Anterior cingulate cortex (tissue), 58 donors: Measurements from ENCODE around the gene KMT5B.

Source experiments
- DNase-seq, 58 donors: peaks; one replicate each; lab custom pipeline; 2025; lab: John Stamatoyannopoulos, UW

KMT5B gene

DNA sequence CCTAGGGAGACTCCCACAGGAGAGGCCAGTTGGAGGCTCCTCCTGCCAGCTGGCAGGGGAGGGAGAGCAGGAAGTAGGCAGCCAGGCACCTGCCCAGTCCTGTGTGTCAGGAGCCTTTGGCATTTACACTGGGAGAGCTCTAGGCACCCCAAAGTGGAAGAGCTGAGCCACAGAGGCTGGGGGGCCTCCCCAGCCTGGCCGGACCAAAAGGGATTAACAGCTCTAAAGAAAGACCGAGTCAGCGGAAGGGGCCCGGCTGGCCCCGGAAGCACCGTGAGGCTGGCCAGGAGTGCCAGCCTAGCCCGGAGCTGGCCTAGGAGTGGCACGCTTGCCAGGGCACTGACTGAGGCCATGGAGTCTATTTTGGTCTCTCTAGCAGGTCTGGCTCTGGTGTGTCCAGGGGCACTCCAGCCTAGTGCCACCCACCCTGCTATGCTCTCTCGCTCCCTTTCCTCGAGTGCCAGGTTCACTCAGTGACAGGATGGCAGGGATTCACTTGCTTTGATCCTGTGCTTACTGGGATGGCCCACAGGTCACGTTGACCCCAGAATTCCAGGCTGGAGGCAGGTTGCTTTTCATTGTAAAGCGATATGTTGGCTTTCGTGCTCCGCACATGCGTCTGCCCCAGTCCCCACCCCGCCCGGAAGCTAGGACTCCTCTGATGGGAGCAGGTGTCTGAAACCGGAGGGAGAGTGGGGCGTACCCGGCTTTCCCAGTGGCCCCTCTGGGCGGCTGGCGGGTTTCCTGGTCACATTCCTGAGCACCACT lies 3.3 kb upstream of the KMT5B start:
- no peak for DNase-seq

DNA sequence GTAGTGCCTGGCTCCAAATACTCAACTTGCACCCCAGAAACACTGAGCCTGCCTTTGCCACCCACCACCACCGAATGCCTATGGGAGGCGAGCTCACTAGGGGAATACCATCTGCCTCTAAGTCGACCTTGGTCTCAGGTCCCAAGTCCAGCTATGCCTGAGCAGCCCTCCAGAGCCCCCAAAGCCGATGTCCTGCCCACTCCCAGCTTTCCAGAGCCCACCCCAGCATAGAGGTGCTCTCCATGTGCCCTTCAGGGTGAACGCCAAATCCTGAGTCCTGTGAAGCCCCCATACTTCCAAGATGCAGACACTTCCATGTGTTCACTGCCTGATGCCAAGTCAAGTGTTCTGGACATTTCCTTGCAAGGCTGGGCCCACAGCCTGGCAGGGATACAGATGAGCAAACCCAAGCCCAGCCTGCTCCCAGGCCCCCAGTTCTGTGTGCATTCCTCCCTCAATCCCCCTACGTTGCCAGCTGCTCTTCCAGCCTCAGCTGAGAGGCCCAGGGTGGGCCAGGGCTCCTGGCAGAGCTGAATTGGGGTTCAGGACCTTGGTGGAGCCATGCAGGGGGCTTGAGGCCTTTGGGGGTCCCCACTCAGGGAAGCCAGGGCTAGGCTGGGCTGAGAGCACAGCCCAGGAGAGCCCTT lies 2.6 kb upstream of the KMT5B start:
- DNase-seq, result no peak

DNA sequence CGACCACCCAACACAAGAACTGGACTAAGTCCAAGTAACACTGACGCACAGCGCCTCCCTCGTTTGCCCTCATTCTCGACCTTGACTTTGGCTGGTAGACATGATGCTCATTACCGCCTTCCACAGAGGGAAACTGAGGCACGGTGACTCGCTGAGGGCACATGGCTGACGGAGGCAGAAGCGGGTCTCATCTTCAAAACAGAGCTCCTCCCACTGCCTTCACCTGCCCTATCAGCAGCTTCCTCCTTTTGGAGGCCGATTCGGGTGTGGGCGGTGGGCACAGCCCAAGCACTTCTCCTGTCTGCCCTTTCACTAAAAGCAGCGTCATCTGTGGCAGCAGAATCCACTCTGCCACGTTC lies 2.0 kb upstream of the KMT5B start:
- DNase-seq, result peak in 9 of 58 donors; percentile 7 to 28 (median 16)

DNA sequence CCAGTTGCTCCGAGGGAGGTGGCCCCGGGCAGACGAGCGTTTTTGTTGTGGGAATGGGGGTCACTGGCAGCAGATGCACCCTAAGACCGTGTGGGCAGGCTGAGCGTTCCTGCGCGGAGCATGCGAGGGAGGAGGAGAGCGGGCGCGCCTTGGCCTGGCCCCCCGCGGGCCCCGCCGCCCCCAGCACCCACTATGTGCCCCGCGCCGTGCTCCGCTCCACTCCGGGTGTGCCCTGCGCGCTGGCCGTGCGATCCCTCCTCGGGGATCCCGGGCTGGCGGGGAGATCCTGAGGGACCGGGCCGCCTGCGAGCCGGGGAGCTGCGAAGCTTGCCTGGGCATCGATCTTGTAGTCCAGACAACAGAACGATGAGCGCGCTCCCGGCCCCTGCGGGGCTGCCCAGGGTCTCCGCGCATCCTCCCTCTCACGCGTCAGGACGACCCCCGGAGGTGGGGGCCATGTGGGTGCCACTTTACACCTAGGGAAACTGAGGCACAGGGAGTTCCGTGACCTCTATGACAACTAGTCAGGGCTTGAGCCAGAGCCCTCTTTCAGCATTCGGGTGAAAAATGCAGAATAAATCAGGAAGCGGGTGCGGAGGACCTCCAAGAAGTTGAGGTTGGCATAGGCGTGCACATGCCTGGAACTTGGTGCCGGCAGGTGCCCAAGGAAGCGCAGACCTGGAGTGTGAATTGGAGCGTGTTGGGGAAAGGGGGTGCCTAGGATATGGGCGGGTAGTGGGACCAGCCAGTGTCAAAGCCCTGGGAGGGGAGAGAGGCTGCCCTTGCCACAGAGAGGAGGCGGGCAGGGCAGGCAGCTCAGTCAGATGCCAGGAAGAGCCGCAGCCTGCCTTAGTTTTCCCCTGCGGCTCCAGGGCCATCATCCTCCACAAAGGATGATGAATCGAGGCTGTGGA lies 1.3 kb upstream of the KMT5B start:
- DNase-seq, result peak in 5 of 58 donors; percentile 9 to 62 (median 46)

DNA sequence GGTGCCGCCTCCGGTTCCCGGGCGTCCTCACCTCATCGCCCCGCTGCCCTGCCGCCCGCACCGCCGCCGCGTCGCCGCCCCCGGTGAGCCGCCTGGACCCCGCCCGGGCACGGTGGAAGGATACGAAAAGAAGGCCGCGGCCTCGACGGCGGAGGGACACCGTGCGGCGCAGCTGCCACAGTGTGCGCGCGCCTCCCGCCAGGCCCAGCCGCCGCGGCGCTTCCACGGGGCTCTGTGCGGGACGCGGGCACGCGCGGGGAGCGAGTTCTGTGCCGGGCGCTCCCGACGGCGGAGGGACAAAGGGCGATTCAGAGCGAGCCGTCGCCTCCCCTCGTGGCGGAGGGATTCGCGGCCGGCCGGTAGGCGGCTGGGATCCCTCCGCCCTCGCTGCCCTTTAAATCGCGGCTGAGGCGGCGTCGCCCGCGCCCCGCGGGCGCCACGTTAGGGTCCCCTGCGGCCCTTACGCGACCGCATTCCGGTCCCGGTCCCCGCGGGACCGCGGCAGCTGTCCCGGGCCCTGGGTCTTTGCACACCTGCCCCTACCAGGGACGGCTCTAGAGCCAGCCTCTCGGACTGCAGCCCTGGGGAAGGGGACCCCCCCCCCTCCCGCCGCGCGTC lies 568 bp upstream of the KMT5B start:
- peak in 56 of 58 donors; percentile 34 to 93 (median 81) for DNase-seq

DNA sequence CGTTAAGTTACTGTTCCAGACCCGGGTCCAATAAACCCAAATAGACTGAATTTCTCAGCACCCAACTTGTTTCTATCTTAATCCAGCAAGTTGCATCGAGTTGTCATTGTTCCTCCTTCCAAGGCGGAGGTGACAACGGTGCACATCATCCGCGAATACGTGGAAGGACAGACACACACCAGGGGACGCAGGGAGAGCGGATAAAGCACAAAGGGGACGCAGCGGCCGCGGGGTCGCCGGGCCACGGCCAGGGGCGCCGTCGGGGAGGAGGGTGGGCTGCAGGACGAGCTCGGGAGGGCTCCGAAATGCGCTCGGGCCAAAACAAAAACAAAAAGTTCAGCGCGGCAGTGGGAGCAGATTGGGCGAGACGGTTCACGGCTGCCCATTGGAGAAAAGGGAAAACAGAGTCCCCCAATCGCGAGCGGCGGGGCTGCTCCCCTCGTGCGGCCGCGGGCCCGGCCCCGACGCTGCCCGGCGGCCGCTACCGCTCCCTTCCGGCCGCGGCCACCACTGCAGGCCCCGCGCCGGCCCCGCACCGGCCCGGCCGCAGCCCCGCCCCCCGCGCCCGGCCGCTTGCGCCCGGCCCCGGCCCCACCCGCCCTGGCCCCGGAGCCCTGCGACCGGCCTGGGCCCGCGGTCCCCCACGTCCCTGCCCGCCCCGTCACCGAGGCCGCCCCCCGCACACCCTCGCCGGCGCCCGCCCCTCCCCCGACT lies 518 bp downstream of the KMT5B start:
- peak in 40 of 58 donors; percentile 14 to 75 (median 48) for DNase-seq

DNA sequence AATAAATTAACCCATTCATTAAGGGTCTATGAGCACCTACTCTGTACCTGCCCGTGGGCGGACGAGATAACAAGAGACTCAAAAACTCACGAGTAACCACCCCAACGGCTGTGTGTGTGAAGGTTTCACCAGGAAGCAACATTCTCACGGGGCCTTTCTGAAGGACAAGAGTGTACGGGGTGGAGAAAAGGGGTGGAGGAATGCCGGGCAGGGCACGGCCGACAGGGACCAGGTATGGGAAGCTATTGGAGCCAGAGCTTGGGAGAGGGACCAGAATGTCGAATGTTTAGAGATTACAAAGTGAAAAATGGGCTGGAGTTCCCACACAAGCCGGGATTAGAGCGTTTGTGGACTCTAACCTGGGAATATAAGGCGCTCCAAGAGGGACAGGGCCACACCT lies 1.6 kb downstream of the KMT5B start:
- DNase-seq, result no peak

DNA sequence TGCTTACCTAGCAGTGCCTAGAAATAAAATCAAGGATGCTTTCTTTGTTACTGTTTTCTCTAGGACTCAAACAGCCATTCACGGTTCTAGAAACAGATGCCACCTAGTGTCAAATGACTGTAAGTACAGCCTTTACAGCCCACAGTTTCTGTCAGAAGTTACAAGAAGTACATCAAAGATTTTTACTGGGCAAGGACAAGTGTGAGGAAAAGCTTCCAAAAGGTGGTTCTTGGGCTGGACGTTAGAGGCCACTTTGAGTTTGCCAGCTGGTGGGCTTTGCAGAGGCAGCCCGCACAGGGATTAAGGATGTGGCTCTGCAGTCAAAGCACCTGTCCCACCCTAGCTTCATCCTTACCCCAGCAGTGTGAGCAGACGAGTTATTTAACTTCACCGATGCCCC lies 6.9 kb downstream of the KMT5B start:
- peak in 2 of 58 donors; percentile 36 to 56 for DNase-seq

DNA sequence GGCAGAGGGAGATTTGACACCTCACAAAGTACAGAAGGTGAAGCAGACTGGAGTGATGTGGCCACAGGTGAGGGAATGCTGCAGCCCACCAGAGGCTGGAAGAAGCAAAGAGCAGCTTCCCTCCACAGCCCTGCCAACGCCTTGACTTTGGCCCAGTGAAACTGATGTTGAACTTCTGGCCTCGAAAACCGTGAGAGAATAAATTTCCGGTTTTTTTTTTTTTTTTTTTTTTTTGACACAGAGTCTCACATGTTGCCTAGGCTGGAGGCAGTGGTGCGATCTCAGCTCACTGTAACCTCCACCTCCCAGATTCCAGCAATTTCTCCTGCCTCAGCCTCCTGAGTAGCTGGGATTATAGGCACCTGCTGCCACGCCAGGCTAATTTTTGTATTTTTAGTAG lies 8.7 kb downstream of the KMT5B start:
- no peak for DNase-seq

DNA sequence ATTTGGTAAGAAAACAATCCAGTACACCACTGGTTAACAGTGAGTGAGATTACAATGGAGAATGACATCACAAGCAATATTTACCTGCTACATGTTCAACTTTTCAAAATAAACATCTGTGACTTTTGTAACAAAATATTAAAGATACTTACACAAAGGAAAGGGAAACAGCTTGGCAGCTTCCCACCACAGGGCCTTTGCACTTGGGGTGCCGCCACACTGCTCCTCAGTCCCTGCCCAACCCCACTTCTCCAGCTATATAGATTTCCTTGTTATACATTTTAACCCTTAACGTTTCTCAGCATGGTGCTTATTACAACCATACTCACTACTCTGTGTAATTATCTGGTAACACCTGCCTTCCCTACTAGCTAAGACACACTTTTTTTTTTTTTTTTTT lies 10.9 kb downstream of the KMT5B start:
- DNase-seq, result no peak

DNA sequence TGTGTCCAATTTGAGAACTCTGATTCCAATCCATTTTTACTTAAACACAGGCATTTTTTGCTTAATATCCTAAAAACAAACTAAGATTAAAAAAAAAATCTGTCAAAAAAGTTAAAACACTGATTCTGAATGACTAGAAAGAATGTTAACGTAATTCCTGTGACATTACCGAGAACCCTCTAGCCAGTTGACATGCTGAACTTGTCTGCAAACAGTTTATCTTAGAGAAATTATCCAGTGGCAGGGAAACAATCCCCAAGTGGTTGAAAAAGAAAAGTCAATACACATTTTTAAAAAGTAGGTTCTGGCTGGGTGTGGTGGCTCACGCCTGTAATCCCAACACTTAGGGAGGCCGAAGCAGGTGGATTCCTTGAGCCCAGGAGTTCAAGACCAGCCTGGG lies 11.6 kb downstream of the KMT5B start:
- DNase-seq, result no peak

DNA sequence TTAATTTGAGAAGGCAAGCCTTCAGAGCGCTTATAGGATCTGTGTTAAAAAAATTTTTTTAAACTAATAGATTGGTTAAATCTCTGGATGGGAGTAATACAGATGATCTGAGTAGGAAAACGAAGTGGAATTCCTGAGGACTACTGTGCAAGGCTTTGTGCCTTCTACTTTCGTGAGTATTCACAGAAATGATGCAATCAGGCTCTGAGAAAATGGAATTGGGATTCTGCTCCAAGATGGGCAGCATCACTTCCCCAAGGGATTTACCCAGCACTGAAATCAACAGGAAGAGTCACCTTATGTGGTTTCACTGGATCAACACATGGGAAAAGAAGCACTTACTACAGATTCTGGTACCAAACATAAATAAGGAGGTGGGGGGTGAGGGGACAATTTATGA lies 12.5 kb downstream of the KMT5B start:
- no peak for DNase-seq

DNA sequence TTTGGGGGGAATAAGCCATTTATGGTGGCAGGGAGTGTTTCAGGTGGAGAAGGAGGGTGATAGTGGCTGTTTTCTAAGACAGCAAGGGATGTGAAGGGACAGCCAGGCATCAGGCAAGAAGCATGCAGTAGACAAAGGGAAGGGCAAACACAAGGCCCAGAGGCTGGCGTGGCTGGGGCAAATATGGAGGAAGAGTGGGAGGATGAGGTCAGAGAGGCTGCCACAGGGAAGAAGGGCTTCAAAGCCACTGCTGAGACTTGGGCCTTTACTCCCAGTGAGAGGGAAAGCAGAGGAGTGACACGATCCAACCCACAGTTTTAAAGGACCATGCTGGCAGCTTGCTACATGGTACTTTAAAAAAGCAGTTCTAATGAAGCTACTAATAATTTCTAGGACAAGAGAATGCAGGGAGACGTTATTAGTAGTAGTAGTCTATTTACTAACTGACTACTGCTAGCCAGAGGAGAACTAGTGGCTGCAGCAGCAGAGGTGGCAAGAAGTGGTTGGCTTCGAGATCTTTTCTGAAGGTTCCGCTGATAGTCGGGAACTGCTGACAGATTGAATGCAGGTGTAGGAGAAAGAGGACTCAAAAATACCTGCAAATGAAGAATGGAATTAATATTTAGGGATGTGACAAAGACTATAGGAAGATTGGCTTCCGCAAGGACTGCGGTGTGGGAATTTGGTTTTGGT lies 13.7 kb downstream of the KMT5B start:
- DNase-seq, result no peak

DNA sequence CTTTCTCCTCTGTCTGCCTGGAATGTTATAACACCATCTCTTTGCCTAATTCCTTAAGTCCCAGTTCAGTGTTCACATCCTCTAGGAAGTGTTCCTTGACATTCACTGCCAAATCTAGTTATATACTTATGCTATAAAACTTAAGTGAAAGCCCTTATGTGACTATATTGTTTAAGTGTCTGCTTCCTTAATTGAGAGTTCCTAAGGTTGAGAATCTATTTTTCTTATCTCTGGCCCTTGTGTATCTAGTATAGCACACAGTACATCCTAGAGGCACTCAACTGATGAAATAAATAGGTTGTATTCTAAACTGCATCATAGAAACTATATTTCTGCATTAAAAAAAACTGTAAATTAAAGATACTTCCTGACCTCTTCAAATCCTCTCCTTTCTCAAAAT lies 16.9 kb downstream of the KMT5B start:
- DNase-seq, result no peak

DNA sequence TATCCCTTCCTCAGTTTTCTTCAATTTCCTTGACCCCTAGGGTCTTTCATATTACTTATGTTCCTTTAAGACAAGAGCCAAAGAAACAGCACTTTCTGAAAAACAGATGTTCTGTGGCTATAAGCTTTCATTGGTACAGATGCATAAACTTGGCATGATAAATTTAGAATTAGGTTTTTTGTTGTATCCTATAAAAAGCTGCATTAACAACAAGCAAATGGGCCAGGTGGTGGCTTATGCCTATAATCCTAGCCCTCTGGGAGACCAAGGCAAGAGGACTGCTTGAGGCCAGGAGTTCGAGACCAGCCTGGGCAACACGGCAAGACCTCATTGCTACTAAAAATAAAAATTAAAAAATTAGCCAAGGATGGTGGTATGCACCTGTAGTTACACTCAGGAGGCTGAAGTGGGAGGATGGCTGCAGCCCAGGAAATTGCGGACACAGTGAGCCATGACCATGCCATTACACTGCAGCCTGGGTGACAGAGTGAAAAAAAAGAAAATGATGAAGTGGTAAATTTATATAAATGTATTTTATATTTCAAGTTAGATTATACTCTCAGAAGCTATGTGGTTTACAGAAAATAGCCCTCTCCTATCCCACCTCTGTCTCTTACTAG lies 18.3 kb downstream of the KMT5B start:
- no peak for DNase-seq

DNA sequence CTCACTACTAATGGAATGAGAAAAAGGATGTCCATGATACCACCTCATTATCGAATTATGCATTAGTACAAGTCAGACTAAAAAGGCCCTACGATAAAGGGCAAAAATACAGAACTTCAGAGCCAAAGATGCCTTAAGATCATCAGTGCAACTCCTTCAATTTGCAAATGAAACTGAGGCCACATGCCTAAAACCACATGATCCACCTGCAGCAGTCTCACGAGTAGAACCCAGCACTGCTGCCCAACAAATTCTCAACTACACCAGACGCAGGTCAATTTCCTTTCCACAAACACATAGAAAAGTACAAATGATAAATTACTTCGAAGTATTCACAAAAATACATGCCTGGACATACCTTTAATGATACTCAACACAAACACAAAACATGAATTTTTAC lies 20.1 kb downstream of the KMT5B start:
- DNase-seq, result no peak

DNA sequence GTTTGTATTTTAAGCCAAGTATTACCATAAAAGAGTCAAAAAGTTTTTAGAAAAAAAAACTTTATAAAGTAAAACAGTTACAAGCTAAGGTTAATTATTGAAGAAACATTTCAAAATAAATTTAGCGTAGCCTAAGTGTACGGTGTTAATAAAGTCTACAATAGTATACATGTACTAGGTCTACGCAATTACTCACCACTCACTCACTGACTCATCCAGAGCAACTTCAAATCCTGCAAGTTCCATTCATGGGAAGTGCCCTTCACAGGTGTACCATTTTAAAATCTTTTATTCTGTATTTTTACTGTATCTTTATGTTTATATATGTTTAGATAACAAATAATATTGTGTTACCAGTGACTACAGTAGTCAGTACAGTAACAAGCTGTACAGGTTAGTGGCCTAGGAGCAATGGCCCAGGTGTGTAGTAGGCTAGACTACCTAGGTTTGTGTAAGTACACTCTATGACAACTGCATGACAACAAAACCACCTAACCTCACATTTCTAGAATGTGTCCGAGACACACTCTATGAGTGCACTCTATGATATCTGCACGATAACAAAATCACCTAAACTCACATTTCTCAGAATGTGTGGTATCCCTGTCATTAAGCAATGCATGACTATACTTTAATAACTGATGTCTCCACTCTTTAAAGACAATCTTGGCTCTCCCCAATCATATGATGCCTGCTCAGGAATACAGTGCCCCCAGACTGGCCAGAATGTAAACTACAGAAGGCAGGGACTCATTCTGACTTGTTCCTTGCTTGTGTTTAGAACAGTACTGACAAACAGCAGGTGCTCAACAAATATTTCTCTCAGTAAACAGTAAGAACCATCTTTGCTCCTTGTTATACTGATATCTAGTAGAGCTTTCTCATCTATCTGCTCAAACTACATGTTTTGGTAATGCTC lies 21.2 kb downstream of the KMT5B start:
- no peak for DNase-seq

DNA sequence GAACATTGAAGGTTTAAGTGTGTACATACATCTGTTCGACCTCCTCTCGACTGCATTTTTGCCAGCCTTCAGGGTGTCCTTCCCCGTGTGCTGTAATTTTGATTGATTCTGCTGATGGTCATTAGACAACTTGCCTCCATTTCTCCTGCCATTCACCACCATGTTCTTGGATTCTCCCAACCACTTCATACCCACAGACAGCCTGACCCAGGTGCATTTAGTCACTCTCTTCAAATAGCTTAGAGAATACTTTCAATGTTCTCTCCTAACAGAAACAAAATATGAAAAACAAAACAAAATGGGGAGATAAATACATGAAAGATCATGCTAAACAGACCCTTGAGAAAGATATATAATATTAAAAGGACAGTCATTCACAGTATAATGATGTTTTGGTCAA lies 23.2 kb downstream of the KMT5B start:
- DNase-seq, result no peak
